Lower lobe of right lung (tissue), 2 donors: ENCODE data around the gene FUT8. TPM values are rescaled to one million over a fixed set of nuclear protein-coding genes. Genes with fewer than 3 reads are reported as not detected.
"Not testable (repeated sequence)": the region's sequence is repeated elsewhere in the genome, so short reads cannot be mapped to it uniquely, and the experiment has no call there.

Experiments used
- ATAC-seq, 2 donors: fragments of 200-7000 bp; cut with Tn5 transposase; one replicate each; pipeline ENCODE4 v1.9.1; 2020 to 2022; ENCODE audit warnings: mild to moderate bottlenecking in 2 of 2, moderate library complexity in 2 of 2
- DNase-seq: peaks from one replicate; pipeline ENCODE4 v3.0.0-alpha.2; 2020
- H3K27ac ChIP-seq: fragments of 200-600 bp; one replicate; pipeline ENCODE4 v1.8.0; 2022
- H3K27me3 ChIP-seq: fragments of 200-600 bp; one replicate; pipeline ENCODE4 v1.8.0; 2022; ENCODE audit warnings: low read depth
- H3K36me3 ChIP-seq: fragments of 200-600 bp; one replicate; pipeline ENCODE4 v1.8.0; 2022; ENCODE audit warnings: mild to moderate bottlenecking
- H3K4me1 ChIP-seq: fragments of 200-600 bp; one replicate; pipeline ENCODE4 v1.8.0; 2022
- H3K4me3 ChIP-seq: fragments of 200-600 bp; one replicate; pipeline ENCODE4 v1.8.0; 2022; ENCODE audit warnings: mild to moderate bottlenecking
- H3K9me3 ChIP-seq: fragments of 200-600 bp; one replicate; pipeline ENCODE4 v1.8.0; 2022
- CTCF ChIP-seq: fragments of 200-600 bp; IDR thresholded peaks from one replicate; pipeline ENCODE4 v1.8.0; 2022; ENCODE audit warnings: antibody characterized with exemption, mild to moderate bottlenecking
- intact Hi-C: fragments of 100-400 bp; cut with DNase I; formaldehyde crosslinking; loops from one replicate; pipeline ENCODE4 v1.11.0; 2022
- total RNA-seq: library from RNA; stranded (reverse); fragmentation: NEBNext Ultra II Directional; extraction: Animal tissue kit (Norgen Biotek cat#: 25700); gene quantifications from one replicate; pipeline ENCODE4 v1.2.1, GENCODE V29; 2021
- donor health status: DM: no; HTN: yes; CAD: no; lungs with severe emphysema.

The FUT8 gene
- total RNA-seq, 1 donor from 2014 or later: 46.1 TPM

GRCh38 chr14:65424531-65424930 lies 12.0 kb downstream of the FUT8 start:
- DNase-seq (no peak), ATAC-seq (no peak)
- Histone ChIP-seq H3K4me1 (no peaks in the 10 kb centered on the region), H3K9me3 (no peaks in the 10 kb centered on the region), H3K27ac (no peak overlapping the region), H3K4me3 (no peak overlapping the region), H3K36me3 (no peaks in the 10 kb centered on the region), H3K27me3 (no peaks in the 10 kb centered on the region)
- TF ChIP-seq CTCF: no peak
- intact Hi-C loops: no loop called here

DNA sequence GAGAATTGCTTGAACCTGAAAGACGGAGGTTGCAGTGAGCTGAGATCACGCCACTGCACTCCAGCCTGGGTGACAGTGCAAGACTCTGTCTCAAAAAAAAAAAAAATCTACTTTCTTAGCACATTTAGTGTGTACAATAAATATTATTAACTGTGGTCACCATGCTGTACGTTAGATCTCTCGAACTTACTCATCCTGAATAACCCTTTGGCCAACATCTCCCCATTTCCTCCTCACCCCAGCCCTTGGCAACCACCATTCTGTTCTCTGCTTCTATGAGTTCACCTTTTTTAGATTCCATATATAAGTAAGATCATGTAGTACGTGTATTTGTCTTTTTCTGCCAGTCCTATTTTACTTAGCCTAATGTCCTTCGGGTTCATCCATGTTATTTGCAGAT lies 13.4 kb downstream of the FUT8 start:
- no peaks in the 10 kb centered on the region for H3K4me1 ChIP-seq
- no peak for TF ChIP-seq CTCF
- DNase-seq (no peak), ATAC-seq (no peak)
- H3K27ac ChIP-seq: no peak overlapping the region
- H3K36me3 ChIP-seq: no peaks in the 10 kb centered on the region
- intact Hi-C loops: no loop called here
- H3K27me3 ChIP-seq: no peaks in the 10 kb centered on the region
- H3K4me3 ChIP-seq: no peak overlapping the region
- H3K9me3 ChIP-seq: no peaks in the 10 kb centered on the region

GRCh38 chr14:65426902-65427301 lies 14.4 kb downstream of the FUT8 start:
- H3K36me3 ChIP-seq, H3K4me1 ChIP-seq, ATAC-seq, H3K4me3 ChIP-seq, H3K9me3 ChIP-seq, intact Hi-C loops, H3K27ac ChIP-seq, DNase-seq, H3K27me3 ChIP-seq: not testable (repeated sequence)

GRCh38 chr14:65428691-65429090 lies 16.2 kb downstream of the FUT8 start:
- Histone ChIP-seq H3K27ac (no peak overlapping the region), H3K36me3 (no peaks in the 10 kb centered on the region), H3K4me1 (peaks cover 16% of the 10 kb centered on the region), H3K9me3 (no peaks in the 10 kb centered on the region), H3K27me3 (no peaks in the 10 kb centered on the region), H3K4me3 (no peak overlapping the region)
- ATAC-seq: no peak
- DNase-seq: no peak
- intact Hi-C loops: no loop called here
- TF ChIP-seq CTCF: no peak

GRCh38 chr14:65429757-65430156 lies 17.2 kb downstream of the FUT8 start:
- no peak overlapping the region for H3K27ac ChIP-seq
- no peaks in the 10 kb centered on the region for H3K36me3 ChIP-seq
- peaks cover 25% of the 10 kb centered on the region for H3K4me1 ChIP-seq
- TF ChIP-seq CTCF: no peak
- ATAC-seq: no peak
- H3K9me3 ChIP-seq: no peaks in the 10 kb centered on the region
- H3K4me3 ChIP-seq: no peak overlapping the region
- no peak for DNase-seq
- H3K27me3 ChIP-seq: no peaks in the 10 kb centered on the region
- intact Hi-C loops: no loop called here

- intact Hi-C loops: no loop called here
- H3K27me3 ChIP-seq: no peaks in the 10 kb centered on the region
- DNase-seq: no peak
- H3K36me3 ChIP-seq: no peaks in the 10 kb centered on the region
- H3K4me1 ChIP-seq: peaks cover 25% of the 10 kb centered on the region
- H3K4me3 ChIP-seq: no peak overlapping the region
- H3K27ac ChIP-seq: no peak overlapping the region
- H3K9me3 ChIP-seq: no peaks in the 10 kb centered on the region
- no peak for ATAC-seq
- no peak for TF ChIP-seq CTCF
Measured at GRCh38 chr14:65431245-65431644, 18.7 kb downstream of the FUT8 start.
